Stimulated activated CD4-positive, alpha-beta T cell treated with anti-CD3 and anti-CD28 coated beads, Interleukin-12 subunit alpha, Interleukin-12 subunit beta, amount 100 ng/mL, for 4 hours (primary cell): ENCODE results near the gene DNAJB5.
"Not testable (repeated sequence)": the region's sequence is repeated elsewhere in the genome, so short reads cannot be mapped to it uniquely, and the experiment has no call there.

Experiments
- DNase-seq: peaks from one replicate; pipeline ENCODE4 v3.0.0-alpha.2; 2020

Gene DNAJB5

DNA sequence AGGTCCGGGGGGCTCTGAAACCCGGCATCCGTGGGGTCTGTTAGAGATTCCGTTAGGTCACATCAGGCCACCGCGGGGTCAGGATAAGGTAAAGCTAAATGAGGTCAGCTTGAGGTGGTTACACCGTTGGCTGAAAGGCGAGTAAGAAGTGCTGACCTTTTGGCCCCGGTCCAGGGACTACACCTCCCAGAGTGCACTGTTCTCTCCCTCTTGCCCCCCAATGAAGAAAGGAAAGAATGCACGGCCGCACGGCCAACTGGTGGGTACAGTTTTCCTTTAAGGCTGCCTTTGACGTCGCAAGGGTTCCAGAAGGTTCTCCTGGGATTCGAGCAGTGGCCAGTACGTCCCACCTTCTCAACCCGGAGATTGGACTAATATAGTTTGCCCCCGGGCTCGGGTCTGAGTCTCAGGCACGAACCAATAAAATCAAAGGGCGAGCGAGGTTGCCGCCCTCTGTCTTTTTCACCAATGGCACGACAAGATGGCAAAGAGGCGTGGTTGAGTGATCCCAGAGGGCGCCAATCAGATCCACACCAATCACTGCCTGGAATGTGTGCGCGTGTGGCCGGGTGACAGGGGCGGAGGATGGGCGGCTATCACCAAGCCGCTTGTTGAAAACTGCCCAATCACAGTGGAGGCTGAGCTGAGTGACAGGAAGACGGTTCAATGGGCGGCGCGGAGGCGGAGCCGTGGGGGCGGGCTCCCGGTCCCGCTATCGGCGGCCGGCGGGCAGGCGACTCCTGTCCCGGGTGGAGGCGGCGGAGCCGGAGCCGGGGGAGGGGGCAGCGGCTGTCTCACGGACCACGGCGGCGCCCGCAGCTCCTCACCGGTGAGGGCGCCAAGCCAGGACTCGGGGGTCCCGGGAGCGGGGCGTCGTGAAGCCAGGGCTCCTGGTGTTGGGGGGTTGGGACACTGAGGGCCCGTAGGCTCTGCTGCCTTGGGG is at the start of gene DNAJB5:
DNAJB5 (plus strand) TSS at position 743 of the 943 bp plus-strand sequence. CDS start 886 bp downstream, outside the sequence.
- DNase-seq = peak; percentile 94

GRCh38 chr9:34939989-34940388 is 49.6 kb upstream of the DNAJB5 start:
- not testable (repeated sequence) for DNase-seq

GRCh38 chr9:34948451-34948850 is 41.1 kb upstream of the DNAJB5 start:
- DNase-seq = no peak

GRCh38 chr9:34954225-34954624 is 35.3 kb upstream of the DNAJB5 start:
- no peak for DNase-seq

DNA sequence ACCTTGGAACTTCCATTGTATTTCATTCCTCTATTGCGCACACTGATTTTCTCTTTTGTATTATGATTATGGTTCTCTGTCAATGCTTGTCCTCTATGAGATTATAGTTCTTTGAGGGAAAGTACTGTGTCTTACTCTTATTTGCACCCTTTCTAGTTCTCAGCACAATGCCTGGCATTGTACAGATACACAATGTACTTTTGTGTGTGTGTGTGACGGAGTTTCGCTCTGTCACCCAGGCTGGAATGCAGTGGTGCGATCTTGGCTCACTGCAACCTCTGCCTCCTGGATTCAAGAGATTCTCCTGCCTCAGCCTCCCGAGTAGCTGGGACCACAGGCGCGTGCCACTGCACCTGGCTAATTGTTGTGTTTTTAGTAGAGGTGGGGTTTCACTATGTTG is 33.5 kb upstream of the DNAJB5 start:
- DNase-seq = not testable (repeated sequence)

DNA sequence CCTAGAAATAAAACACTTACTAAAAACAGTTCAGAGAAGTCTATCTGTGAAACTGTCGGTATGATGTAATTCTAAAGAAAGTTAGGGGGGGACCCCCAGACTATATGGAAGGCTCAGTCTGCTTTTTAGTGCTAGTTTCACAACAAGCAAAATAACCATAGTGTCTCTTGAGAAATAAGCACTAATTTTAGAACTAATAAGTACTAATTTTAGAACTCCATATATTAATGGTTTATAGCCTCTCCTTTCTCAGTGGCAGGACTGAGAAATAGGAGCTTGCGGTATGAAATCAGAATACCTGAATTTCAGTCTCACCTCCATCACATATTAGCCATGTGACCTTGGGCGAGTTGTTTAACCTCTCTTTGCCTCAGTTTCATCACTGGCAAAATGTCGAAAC is 32.9 kb upstream of the DNAJB5 start:
- no peak for DNase-seq

GRCh38 chr9:34957492-34958410 is 31.8 kb upstream of the DNAJB5 start, which contains the start of gene PHF24:
PHF24 (plus strand) TSS chr9:34958285; CDS start chr9:34971299, 13,014 bp downstream.
- DNase-seq = peak; percentile 25

DNA sequence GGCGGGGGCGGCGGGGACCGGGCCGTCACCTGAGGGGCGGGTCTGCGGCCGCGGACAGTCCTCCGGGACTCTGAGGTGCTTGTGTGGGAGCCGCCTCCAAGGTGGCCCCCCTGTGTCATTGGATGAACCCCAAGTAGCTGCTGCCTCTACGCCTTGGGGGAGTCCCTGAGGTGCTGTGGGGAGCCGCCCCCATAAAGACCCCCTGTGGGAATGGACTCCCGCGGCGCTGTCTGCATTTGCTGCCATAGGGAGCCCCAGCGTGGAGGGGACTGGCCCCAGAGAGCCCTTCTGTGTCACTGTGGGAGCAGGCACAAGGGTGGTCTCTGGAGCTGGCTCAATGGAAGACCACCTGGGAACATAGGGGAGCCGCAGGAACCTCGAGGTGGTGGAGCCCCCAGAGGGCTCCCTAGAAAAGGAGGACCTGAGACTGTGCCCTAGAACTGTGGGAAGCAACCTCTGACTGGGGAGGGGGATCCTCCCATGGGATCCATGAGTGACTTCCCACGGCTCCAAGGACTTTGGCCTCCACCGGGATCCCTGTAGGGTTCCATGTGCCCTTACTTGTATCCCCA is 31.0 kb upstream of the DNAJB5 start:
- no peak for DNase-seq

- DNase-seq = no peak
These were observed 30.1 kb upstream of the DNAJB5 start for GRCh38 chr9:34959461-34959860.

DNA sequence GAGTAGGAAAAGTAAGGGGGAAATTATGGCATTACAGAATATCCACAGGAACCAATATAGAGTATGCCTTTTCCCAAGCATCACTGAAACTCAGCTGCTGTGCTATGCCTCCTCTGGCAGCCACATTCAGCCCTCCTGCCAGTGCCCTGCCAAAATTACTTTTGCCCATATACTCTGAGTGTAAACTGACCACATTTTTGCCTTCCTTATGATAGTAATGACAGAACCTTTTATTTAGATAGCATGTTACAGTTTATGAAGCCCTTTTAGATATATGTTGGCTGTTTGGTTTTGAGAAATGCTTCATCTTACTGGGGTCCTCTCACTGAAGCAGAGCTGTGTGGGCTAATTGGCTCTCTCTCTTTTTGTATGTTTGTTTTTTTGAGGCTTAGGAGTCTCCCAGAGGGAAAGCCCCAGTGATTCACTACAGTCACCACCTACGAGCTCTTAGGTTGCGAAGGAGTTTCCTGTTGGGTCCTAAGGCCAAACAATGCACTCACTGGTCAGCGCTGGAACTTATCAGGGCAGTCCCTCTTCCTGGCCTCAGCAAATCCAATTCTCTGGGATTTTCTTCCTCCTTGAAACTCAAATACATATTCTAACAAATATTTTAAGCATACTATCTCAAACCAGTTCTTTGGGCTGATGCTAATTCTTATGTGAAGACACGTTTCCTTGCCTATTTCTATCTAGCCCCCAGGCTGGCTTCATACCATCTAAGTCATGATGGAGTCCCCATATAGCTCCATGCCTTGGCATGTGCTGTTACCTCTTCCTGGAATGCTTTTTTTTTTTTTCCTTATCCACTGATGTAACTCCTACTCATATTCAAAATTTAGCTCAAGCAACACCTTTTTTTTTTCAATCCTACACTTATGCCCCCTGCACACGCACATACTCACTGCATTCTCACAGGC is 27.7 kb upstream of the DNAJB5 start:
- no peak for DNase-seq

DNA sequence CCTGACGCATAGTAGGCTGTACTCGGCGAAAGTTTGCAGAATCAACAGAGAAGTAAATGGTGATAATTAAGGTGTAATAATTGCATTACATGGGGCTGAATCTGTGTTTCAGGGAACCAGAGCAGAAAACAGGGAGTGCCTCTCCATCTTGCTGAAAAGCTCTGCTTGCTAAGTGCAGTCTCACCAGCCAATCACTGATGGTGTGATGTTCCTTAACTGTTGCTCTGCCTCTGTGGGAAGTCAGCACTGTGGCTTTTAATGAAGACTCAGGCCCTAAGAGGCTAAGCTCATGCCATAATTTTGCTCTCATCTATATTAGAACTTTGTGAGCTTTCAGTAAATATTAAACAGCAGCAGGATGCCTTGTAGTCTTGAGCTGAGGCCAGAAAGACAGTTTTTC is 27.0 kb upstream of the DNAJB5 start:
- DNase-seq = no peak

DNA sequence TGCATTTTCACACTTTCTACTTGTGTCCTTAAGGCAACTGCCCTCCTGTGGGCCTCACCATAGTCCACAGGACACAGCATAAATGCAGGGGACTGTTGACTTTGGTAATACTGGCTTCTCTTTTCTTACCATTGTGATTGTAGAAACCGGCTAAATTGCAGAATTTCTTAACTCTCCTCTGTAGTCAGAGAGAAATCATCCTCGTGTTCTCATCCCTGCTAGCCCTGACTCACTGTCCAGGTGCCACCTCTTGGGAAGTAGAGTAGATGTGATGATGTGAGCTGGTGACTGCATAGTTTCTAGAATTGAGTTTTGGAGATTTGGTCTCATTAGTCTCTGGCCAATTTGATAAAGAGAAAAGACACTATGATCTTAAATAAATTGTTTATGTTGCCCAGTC is 26.0 kb upstream of the DNAJB5 start:
- DNase-seq = no peak

DNA sequence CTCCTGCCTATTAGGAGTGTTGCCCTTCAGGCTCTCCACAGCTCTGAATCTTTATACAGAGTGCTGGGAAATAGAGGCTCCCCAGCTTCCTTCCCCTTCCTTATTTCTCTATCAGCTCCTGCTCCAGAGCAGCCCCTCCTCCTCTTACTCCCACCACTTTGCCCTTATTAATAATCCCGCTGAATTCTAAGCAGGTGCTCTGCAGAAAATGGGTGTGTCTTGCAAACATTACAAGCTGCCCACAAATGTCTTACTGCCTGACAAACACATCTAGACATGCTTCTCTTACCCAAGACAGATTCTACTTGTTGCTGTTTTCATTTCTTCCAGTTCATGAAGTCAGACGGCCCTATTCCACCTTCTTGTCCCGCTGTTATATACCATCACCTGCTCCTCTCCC is 25.1 kb upstream of the DNAJB5 start:
- DNase-seq = no peak

- DNase-seq = no peak
These were observed 18.3 kb upstream of the DNAJB5 start for GRCh38 chr9:34971146-34971811.

DNA sequence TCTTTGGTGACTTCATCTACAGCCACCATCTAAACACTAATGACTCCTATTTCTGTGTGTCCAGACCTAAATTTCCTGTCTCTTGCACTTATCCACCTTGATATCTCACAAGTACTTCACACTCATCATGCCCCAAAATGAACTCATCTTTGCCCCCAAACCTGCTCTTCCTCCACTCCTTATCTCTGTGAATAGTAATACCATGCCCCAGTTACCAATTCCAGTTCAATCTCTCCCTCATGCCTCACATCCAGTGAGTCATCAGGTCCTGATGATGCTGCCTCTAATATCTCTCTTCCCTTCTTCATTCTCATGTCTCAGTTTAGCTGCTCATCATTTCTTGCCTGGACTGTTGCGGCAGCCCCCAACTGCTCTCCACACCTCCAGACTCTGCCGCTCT is 14.9 kb upstream of the DNAJB5 start:
- DNase-seq = no peak

DNA sequence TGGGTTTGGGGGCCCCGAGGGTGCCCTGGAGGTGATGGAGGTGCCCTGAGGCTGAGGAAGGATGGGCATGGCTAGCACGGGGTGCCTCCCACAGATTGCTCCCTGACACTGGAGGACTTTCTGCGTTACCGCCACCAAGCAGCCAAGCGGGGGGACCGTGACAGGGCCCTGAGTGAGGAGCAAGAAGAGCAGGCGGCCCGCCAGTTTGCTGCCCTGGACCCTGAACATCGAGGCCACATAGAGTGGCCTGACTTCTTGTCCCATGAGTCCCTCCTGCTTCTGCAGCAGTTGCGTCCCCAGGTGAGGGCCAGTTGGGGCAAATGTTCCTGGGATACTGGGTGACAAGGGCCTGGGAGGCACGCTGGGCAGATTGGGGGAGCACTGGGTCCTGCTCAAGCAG is 13.1 kb upstream of the DNAJB5 start:
- no peak for DNase-seq

- DNase-seq = no peak
These were observed 12.6 kb upstream of the DNAJB5 start for GRCh38 chr9:34976992-34977391.

GRCh38 chr9:34980181-34980761 is 9.3 kb upstream of the DNAJB5 start:
- DNase-seq = no peak

GRCh38 chr9:34982361-34982760 is 7.2 kb upstream of the DNAJB5 start:
- no peak for DNase-seq

DNA sequence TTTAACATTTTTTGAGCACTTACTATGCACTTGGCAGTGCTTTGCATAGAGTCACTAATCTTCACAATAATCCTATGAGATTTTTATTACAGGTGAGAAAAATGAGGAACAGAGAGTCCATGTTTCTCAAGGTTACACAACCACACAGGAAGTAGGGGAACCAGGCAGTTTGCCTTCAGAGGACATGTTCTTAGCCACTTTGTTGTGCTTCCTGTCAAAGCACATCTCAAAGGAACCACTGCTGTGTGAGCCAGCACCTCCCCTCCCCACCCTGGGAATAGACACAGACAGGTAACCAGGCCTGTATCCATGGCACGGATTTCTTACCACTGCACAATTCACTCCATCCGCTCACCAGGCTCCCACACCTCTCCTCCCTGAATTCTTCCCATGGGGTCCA is 6.3 kb upstream of the DNAJB5 start:
- DNase-seq = no peak

GRCh38 chr9:34984049-34984448 is 5.5 kb upstream of the DNAJB5 start:
- no peak for DNase-seq
